Omental fat pad (tissue), 4 donors: Measurements from ENCODE around the gene OR10P1. TPM values are rescaled to one million over a fixed set of nuclear protein-coding genes. Genes with fewer than 3 reads are reported as not detected.
"Not testable (repeated sequence)": the region's sequence is repeated elsewhere in the genome, so short reads cannot be mapped to it uniquely, and the experiment has no call there.

Experiments
- ATAC-seq: fragments of 150-250 bp; one replicate; pipeline ENCODE4 v1.9.1; 2016; ENCODE audit warnings: mild to moderate bottlenecking, moderate library complexity; ENCODE audit not compliant: low FRiP score
- DNase-seq: peaks from one replicate; pipeline ENCODE4 v3.0.0-alpha.2; 2019; ENCODE audit warnings: low spot score
- total RNA-seq, 4 donors: library from RNA; depleted of rRNA; stranded (reverse); fragments of >200 nt; gene quantifications; one replicate each; pipeline ENCODE4 v1.1.0, GENCODE V29; 2016
- TF ChIP-seq, protein P1 (sequence below), 3 donors: fragments of 450-650 bp; IDR thresholded peaks; one replicate each; pipeline ENCODE4 v1.5.1; 2016 to 2017; ENCODE audit warnings: antibody characterized with exemption in 3 of 3, mild to moderate bottlenecking in 3 of 3, moderate library complexity in 2 of 3

Gene OR10P1
- total RNA-seq, 4 donors from 2014 or later: not detected

DNA sequence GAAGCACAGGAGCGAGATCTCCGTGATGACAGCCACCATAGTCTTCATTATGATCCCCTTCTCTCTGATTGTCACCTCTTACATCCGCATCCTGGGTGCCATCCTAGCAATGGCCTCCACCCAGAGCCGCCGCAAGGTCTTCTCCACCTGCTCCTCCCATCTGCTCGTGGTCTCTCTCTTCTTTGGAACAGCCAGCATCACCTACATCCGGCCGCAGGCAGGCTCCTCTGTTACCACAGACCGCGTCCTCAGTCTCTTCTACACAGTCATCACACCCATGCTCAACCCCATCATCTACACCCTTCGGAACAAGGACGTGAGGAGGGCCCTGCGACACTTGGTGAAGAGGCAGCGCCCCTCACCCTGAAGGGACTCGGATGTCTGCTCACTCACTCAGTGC is 775 bp downstream of the OR10P1 start:
- DNase-seq (no peak), ATAC-seq (no peak)
- TF ChIP-seq, protein P1, sequence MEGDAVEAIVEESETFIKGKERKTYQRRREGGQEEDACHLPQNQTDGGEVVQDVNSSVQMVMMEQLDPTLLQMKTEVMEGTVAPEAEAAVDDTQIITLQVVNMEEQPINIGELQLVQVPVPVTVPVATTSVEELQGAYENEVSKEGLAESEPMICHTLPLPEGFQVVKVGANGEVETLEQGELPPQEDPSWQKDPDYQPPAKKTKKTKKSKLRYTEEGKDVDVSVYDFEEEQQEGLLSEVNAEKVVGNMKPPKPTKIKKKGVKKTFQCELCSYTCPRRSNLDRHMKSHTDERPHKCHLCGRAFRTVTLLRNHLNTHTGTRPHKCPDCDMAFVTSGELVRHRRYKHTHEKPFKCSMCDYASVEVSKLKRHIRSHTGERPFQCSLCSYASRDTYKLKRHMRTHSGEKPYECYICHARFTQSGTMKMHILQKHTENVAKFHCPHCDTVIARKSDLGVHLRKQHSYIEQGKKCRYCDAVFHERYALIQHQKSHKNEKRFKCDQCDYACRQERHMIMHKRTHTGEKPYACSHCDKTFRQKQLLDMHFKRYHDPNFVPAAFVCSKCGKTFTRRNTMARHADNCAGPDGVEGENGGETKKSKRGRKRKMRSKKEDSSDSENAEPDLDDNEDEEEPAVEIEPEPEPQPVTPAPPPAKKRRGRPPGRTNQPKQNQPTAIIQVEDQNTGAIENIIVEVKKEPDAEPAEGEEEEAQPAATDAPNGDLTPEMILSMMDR (IDR thresholded peaks at IDR 0.05): no peak

DNA sequence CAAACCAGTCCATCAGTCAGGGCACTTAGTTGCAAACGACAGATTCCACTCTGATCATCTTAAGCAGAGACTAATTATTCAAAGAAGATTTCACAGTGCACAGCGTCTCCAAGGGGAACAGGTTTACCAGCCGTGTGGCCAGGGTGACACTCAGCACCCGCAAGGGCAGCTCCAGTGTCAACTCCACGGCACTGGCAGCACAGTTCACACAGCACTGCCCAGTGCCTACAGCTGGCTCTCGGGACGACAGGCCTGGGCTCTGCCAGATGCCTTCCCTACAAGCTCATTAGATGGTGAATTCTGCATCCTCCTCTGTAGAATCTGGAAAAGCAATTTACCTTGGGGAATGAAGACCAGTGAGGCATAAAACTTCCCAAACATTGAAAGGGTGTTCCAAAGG is 4.9 kb downstream of the OR10P1 start:
- ATAC-seq: no peak
- no peak for DNase-seq
- TF ChIP-seq, protein P1 (IDR thresholded peaks at IDR 0.05): no peak

- no peak for DNase-seq
- TF ChIP-seq, protein P1 (IDR thresholded peaks at IDR 0.05): no peak
- ATAC-seq: no peak
Observed at GRCh38 chr12:55642267-55642666, 5.6 kb downstream of the OR10P1 start.

- no peak for ATAC-seq
- TF ChIP-seq, protein P1 (IDR thresholded peaks at IDR 0.05): no peak
- no peak for DNase-seq
Observed at GRCh38 chr12:55642669-55643068, 6.0 kb downstream of the OR10P1 start.

DNA sequence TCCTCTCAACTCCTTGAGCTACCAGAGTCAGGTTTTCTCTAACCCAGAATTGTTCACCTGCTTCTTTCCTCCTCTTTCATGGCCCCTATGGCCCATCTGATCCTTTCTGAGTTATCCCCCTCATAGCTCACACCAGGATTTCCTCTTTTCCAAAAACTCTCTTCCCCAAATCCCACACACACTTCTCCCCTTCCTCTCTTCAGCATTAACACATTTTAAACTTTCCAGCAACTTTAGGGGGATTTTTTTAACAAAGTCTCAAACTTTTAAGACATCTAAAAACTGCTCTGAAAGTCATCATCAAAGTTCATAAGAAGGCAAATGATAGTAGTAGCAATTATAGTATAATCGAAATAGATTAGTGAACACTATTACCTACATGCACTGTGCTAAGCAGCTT is 7.9 kb downstream of the OR10P1 start:
- TF ChIP-seq, protein P1 (IDR thresholded peaks at IDR 0.05): no peak
- no peak for DNase-seq
- no peak for ATAC-seq

DNA sequence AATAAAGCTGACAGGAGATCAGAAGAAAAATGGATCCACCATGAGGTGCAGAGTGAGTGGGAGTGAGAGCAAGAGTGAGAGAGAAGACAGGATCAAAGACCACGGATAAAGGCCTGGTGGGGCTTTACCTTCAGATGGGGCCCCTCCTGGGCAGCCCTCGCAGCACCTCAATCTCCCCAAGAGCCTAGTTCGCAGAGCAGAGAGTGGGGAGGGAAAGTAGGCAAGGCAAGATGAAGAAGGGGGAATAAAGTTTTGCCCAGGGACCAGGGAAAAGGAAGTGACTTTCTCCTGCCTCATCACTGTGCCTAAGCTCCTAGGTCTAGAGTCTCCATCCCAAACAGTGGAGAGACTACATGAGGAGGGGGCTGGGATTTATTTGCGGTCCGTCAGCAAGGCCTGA is 10.3 kb downstream of the OR10P1 start:
- ATAC-seq (no peak), DNase-seq (no peak)
- TF ChIP-seq, protein P1 (IDR thresholded peaks at IDR 0.05): no peak

- DNase-seq, ATAC-seq: not testable (repeated sequence)
Observed at GRCh38 chr12:55650620-55651298, 14.1 kb downstream of the OR10P1 start.
